CD4-positive, alpha-beta T cell treated with Interferon alpha-2 for 1 hour (primary cell): ENCODE measurements around the gene DAB2IP.

Experiments
- DNase-seq, 2 donors: peaks; one replicate each; pipeline ENCODE4 v3.0.0-alpha.2; 2020 to 2022

Gene DAB2IP

DNA sequence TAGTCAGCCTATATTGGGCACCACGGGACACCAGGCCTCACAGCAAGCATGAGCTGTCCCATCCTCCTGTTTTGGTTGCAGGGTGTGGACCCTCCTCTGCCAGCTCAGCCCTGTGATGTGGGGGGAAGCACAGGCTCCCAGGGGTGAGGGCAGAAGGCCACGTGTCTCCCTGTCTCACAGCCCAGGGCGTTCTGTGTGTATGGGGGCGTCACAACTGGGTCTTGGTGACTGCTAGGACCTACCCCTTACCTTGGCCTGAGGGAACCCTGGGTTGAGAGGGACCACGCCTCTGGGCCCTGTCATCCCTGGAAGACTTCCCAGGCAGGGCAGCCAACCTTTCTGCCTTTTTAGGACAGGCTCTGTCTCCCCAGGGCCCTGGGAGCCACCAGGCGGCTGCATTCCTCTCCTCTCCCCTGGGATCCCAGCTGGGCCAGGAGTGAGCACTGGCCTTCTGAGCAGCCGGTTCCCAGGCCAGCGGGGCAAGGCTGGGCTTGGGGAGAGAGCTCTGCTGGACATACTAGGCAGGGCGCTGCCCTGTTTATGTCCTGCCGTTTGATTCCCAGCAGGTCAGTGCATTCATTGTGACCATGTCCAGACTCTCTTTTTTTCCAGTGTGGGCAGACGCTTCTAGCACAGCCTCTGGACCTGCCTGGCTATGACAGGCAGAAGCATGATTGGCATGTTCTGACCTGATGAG, 97.4 kb downstream of the DAB2IP start:
- DNase-seq: no peak

GRCh38 chr9:121749614-121750013, 98.2 kb downstream of the DAB2IP start:
- DNase-seq: no peak

GRCh38 chr9:121750259-121750714, 98.9 kb downstream of the DAB2IP start:
- DNase-seq: no peak

DNA sequence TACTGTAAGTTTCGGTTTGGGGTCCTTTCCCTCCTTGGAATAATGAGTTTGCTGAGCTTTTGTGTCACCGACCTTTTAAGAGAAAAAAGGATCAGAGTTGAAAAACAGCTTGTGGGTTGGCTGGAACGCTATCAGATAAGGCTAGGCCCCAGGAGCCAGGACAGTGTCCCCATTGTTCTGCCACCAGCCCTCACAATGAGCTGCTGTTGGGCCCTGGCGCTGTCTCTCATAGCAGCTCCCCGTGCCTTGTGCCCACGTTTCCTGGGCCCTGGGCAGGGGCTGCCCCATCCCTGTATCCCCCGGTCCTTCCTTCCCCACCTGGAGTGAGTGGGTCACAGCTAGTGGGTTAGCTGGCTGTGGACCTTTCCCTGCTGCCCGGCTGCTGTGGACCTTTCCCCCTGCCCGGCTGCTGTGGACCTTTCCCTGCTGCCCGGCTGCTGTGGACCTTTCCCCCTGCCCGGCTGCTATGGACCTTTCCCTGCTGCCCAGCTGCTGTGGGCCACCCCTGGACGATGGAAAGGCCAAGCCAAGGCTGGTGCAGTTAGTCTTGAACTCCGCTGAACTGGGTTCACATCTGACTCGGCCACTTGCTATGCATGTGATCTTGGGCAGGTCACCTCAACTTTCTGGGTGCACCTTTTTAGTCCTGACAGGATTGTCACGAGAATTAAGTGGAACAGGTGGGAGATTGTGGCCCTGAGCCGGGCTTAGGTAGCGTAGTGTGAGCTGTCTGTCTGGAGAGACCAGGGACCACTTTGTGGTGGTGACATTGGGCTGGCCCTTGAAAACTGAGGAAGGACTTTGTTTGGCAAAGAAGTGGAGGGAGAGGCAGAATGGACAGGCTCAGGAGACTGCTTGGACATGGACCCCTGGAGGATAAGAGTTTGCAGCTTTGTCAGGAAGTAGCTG, 99.5 kb downstream of the DAB2IP start:
- no peak for DNase-seq

DNA sequence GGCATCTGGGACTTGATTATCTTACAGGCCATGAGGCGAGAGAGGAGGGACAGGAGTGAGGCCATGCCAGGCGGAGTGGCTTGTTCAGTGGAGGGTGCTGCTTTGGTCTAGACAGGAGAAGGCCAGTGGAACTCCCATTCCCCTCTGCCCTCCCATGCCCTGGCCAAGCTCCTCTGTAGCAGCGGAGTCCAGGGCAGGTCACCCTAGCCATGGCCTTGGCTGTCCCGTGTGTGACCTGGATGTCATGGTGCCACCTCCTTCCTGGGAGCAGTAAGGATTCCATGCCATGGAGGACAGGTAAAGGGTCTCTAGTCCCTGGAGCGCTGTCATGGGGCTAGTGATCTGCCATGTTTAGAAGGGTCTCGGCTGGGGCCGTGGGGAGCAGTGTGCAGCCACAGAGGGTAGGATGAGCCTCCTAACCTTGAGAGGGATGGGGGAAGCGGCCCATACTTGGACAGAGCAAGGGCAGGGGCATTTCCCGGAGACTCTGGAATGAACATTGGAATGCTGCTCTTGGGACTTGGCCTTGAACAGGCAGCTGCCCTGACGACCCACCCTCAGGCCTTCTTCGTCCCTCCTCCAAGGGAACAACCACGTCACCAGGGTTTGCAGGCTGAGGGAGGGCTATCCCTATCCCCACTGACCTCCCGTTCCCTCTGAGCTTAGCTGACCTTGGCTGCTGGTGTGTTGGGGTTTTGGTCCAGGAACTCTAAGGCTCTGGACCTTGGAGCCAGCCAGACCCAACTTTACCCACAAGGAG, 100.4 kb downstream of the DAB2IP start:
- DNase-seq: no peak

GRCh38 chr9:121752929-121753328, 101.5 kb downstream of the DAB2IP start:
- DNase-seq: no peak

DNA sequence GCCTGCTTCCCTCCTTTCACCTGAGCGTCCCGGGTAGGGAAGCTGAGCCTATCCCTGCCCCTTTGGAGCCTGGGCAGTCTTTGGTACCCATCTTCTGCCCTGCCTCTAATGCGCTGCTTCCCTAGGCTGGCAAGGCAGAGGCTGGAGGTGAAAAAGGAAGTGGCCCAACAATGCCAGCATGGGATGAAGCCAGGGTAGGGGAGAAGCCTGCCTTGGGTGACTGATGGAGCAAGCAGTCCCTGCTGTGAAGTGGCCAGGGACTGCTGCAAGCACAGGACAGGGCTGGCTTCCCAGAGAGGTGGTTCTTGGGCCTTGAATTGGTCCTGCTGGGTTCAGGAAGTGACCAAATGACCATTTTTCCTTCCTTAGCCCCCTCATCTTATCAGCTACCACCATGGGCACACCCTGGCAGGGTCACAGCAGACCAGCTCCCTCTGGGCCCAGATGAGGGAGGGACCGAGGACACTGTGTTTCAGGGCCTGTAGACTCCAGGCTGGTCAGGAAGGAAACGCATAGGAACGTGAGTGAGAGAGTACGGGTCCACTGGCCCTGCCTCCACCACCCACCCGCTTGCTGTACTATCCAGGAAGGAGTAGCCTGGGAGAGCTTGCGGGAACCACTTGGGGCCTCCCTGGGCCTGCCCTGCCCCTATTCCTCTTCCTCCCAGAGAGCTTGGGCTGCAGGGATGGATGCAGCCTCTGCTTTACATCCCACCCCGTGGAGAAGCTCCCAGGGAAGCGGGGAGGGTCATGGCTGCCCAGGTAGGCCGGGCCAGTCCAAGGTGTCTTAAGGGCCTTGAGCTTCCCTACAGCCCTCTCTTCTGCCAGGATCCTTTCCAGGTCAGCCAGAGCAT, 102.6 kb downstream of the DAB2IP start:
- no peak for DNase-seq

DNA sequence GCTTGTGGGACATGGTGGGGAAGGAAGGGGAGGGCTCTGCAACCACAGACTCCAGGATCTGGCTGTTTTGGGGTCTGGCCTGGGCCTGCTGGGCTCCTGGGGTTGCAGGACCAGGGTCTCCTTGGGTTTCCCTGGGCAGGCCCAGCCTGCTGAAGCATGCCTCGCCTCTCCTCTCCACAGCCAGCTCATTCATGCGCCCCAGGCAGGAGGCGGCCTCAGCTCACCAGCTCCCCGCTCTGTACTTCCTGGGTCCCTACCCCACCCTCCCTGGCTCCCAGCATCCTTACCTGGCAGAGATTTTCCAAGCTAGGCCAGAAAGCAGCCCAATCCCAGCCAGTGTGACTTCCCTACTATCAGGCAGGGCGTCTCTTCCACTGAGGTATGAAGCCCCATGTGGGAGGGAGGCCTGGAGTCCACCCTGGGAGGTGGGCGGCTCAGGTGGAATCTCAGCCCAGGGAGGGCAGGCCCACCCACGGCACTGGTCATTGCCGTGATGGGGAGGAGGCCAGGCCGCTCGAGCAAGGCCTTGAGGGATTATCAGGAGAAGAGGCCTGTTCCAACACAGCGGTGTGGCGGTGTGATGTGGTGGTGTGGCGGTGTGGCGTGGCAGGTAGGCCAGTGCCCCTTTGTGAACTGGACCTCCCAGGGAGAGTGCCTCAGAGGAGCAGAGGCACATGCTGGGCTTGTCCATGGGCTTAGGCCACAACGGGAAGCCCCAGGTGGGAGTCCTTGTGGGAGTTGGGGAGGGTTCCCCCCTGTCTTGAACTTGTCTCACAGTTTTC, 103.4 kb downstream of the DAB2IP start:
- no peak for DNase-seq

DNA sequence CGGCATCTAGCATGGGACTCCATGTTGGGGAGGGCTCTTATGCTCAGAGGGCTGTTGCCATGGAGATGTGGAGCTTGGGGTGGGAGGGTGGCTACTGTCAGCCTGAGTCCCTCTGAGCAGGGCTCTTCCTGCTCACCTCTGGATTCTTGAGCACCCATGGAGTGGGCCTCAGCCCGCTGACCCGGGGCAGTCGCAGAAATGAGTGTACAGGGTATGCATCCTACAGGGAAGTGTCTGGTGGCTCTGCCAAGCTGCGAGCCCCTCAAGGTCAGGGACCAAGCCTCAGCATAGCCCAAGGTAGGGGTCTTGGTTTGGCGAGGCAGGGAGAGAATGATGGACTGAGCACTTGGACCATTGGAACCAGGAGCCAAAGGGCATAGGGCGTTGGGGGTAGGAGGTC, 104.1 kb downstream of the DAB2IP start:
- no peak for DNase-seq

GRCh38 chr9:121756474-121757280, 105.2 kb downstream of the DAB2IP start:
- no peak for DNase-seq

DNA sequence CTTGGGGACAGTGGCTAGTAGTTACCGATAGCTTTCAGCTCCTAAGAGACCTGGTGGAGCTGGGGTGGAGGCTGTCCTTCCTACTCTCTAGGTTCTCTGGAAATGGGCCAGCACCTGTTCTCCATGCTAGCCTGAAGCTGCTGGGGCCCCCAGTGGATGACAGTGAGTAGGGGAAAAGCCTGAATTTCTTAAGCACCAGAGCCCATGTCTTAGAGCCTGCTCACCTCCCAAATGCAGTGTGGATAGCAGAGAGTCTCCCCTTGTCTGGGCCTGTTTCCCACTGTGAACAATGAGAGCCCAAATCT, 105.8 kb downstream of the DAB2IP start:
- DNase-seq: no peak

DNA sequence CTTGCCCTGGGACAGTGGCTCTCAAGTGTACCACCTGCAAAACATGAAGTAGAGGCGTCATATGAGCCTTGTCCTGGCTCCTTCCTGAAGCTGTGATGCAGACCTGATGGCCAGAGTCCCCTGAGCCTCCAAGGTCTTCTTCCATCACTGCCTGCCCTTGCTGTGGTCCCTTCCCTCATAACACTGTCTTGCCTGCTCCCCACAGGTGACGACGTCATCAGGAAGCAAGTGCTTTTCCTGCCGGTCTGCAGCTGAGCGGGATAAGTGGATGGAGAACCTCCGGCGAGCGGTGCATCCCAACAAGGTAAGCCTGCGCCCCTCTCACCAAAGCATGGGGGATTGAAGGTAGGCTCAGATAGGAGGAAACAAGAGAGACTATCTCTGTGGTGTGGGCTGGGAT, 107.3 kb downstream of the DAB2IP start:
- DNase-seq: no peak

GRCh38 chr9:121759996-121760395, 108.6 kb downstream of the DAB2IP start:
- no peak for DNase-seq

DNA sequence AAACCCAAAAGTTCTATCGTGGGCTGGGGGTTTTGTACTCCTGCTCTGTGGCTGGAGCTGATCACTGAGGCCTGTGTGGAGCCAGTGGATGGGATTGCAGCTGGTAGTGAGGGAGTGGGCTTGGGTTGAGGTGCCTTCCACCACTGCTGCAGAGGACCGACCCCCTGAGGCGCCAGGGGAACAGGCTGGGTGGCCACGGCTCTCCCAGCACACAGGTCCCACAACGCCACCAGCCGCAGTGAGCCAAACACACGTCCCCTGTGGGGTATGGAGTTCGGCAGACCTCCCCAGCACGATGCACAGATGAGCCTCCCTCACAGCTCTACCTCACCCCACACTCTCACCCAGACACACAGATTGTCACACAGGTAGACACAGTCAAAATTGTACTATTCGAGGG, 109.1 kb downstream of the DAB2IP start:
- DNase-seq: no peak

- DNase-seq: no peak
Observed at GRCh38 chr9:121763131-121763530, 111.7 kb downstream of the DAB2IP start.

GRCh38 chr9:121763561-121764370, 112.3 kb downstream of the DAB2IP start:
- no peak for DNase-seq

- DNase-seq: no peak
Observed at GRCh38 chr9:121764371-121764730, 112.9 kb downstream of the DAB2IP start.

- DNase-seq: no peak
Observed at GRCh38 chr9:121765021-121765950, 113.9 kb downstream of the DAB2IP start.
